Mesendoderm (in vitro differentiated cells): Measurements from ENCODE around the gene CENPS.

Experiments
- DNase-seq: peaks from one replicate; pipeline ENCODE4 v3.0.0; 2013
- H2AK5ac ChIP-seq: 2 replicates; pipeline ENCODE4 v1.6.1; 2013; ENCODE audit warnings: low read length, inconsistent platforms
- H2BK120ac ChIP-seq: 2 replicates; pipeline ENCODE4 v1.6.1; 2013; ENCODE audit warnings: low read depth, mild to moderate bottlenecking, low read length, moderate library complexity, mixed read lengths
- H2BK15ac ChIP-seq: replicated peaks from 2 replicates; pipeline ENCODE4 v1.6.1; 2013; ENCODE audit warnings: low read depth, mild to moderate bottlenecking, moderate library complexity
- H2BK5ac ChIP-seq: 2 replicates; pipeline ENCODE4 v1.6.1; 2013; ENCODE audit warnings: low read length, inconsistent platforms
- H3K18ac ChIP-seq: 2 replicates; pipeline ENCODE4 v1.6.1; 2013; ENCODE audit warnings: mild to moderate bottlenecking, low read length, mixed read lengths
- H3K23ac ChIP-seq: one replicate; pipeline ENCODE4 v1.6.1; 2013; ENCODE audit warnings: low read length
- H3K27ac ChIP-seq: 2 replicates; pipeline ENCODE4 v1.5.1; 2013; ENCODE audit warnings: low read depth, mild to moderate bottlenecking, inconsistent platforms, low read length, moderate library complexity
- H3K27me3 ChIP-seq: 2 replicates; pipeline ENCODE4 v1.6.1; 2013; ENCODE audit warnings: low read length, control low read depth, mild to moderate bottlenecking, inconsistent platforms; ENCODE audit not compliant: insufficient read depth, poor library complexity
- H3K36me3 ChIP-seq: 2 replicates; pipeline ENCODE4 v1.6.1; 2013; ENCODE audit warnings: low read length, inconsistent platforms; ENCODE audit not compliant: control insufficient read depth, insufficient read depth
- H3K4ac ChIP-seq: one replicate; pipeline ENCODE4 v1.6.1; 2013; ENCODE audit warnings: low read depth, mild to moderate bottlenecking, low read length, moderate library complexity
- H3K4me1 ChIP-seq: 2 replicates; pipeline ENCODE4 v1.6.1; 2013; ENCODE audit warnings: low read depth, low read length, inconsistent platforms; ENCODE audit not compliant: control insufficient read depth
- H3K4me2 ChIP-seq: 2 replicates; pipeline ENCODE4 v1.6.1; 2013; ENCODE audit warnings: low read length
- H3K4me3 ChIP-seq: 2 replicates; pipeline ENCODE4 v1.5.1; 2013; ENCODE audit warnings: mild to moderate bottlenecking, low read length
- H3K56ac ChIP-seq: one replicate; pipeline ENCODE4 v1.6.1; 2013; ENCODE audit warnings: low read length
- H3K79me1 ChIP-seq: 2 replicates; pipeline ENCODE4 v1.6.1; 2013; ENCODE audit warnings: low read length, inconsistent platforms
- H3K79me2 ChIP-seq: 2 replicates; pipeline ENCODE4 v1.6.1; 2013; ENCODE audit warnings: mild to moderate bottlenecking, low read length; ENCODE audit not compliant: control insufficient read depth, insufficient read depth
- H3K9ac ChIP-seq: 2 replicates; pipeline ENCODE4 v1.6.1; 2013; ENCODE audit warnings: low read length, inconsistent platforms
- H4K5ac ChIP-seq: one replicate; pipeline ENCODE4 v1.6.1; 2013; ENCODE audit warnings: low read length
- H4K8ac ChIP-seq: one replicate; pipeline ENCODE4 v1.6.1; 2013; ENCODE audit warnings: low read depth, mild to moderate bottlenecking, control low read depth, low read length, moderate library complexity
- WGBS: extraction: QIAGEN DNeasy Blood & Tissue Kit; methylation state at CpG from one replicate; pipeline ENCODE4 v1.1.7; 2013; ENCODE audit warnings: low lambda C conversion rate, missing lambda C conversion rate; ENCODE audit not compliant: insufficient coverage; ENCODE audit errors: extremely low coverage; 5-methylcytosine and 5-hydroxymethylcytosine counted together

Gene CENPS

DNA sequence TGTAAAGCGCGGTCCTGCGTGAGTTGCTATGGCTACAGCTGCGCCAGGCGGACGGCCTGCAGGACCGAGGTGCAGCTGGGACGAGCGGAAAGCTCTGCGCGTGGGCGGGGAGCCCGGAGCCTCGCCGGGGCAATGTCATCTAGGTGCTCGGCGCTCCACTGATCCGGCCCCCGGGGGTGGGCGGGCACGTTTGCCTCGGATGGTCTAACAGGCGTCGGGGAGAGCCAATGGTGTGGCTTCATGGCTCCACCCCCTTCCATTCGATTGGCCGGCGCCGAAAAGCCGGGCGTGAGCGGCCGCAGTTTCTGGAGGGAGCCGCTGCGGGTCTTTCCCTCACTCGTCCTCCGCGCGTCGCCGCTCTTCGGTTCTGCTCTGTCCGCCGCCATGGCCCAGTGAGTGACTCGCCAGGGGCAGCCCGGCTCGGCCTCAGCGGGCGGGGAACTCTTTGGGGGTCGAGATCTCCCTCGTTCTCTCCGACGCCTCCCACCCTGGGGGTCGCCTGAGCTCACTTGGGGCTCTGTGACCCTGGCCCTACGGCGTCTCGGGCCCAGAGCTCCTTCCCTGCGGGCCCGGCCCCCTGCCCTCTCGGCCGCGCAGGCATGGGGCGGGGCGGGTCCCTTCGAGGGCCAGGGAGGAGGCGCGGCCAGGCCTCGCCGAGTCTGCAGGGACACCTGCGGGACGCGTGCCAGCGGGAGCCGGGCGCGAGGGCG is 31.3 kb upstream of the CENPS start, which contains the start of gene PGD:
TSS of gene PGD (plus strand) at position 331 of the 710 bp plus-strand sequence. CDS start at position 385, 54 bp downstream.
- Histone ChIP-seq H3K23ac (peak within 1 kb of the TSS; percentile 95), H3K9ac (peak within 1 kb of the TSS; percentile 96), H3K4me1 (no peaks in the 10 kb centered on the region), H3K27me3 (no peaks in the 10 kb centered on the region), H3K4ac (peak within 1 kb of the TSS; percentile 28), H4K5ac (no peak within 1 kb of the TSS), H2BK5ac (peak within 1 kb of the TSS; percentile 91), H4K8ac (no peak within 1 kb of the TSS), H3K36me3 (peaks cover 6% of the 10 kb centered on the region), H3K79me1 (peaks cover 2% of the 10 kb centered on the region), H2AK5ac (peak within 1 kb of the TSS; percentile 16), H3K79me2 (peaks cover 17% of the 10 kb centered on the region), H3K56ac (peak within 1 kb of the TSS; percentile 98), H3K4me2 (peak within 1 kb of the TSS; percentile 96), H3K18ac (peak within 1 kb of the TSS; percentile 47), H3K4me3 (peak within 1 kb of the TSS; percentile 95), H2BK120ac (no peak within 1 kb of the TSS), H2BK15ac (no peak within 1 kb of the TSS), H3K27ac (peak within 1 kb of the TSS; percentile 91)
- WGBS, result no CpG with 5 or more reads among the region's 76 CpGs
- DNase-seq, result peak; percentile 99

DNA sequence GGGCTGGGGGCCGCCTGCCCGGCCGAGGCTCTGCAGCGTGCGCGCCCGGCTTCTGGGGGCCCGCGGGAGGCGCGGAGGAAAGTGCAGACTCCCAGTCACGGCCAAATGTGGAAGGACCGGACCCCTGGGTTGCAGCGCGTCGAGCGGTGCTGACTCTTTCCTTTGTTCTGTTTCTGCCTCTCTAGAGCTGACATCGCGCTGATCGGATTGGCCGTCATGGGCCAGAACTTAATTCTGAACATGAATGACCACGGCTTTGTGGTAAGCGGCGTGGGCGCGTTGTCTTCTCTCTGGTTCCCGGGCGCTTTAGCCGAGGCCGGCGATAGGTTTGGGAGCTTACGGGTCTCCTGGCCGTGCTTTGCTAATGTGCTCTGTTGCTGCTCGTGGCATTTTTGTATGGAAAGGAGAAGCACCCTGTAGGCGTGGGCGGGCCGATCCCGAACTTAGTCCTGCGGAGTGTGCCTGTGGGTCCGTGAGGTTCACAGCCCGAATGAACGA is 30.7 kb upstream of the CENPS start:
- Histone ChIP-seq H2BK120ac (no peak overlapping the region), H3K9ac (peak overlapping the region; percentile 96), H3K4me3 (peak overlapping the region; percentile 95), H3K79me2 (peaks cover 17% of the 10 kb centered on the region), H2BK15ac (no peak overlapping the region), H3K56ac (peak overlapping the region; percentile 98), H3K4ac (no peak overlapping the region), H3K4me1 (no peaks in the 10 kb centered on the region), H3K79me1 (peaks cover 2% of the 10 kb centered on the region), H2BK5ac (no peak overlapping the region), H3K4me2 (peak overlapping the region; percentile 62), H3K23ac (no peak overlapping the region), H3K36me3 (peaks cover 7% of the 10 kb centered on the region), H2AK5ac (no peak overlapping the region), H3K27ac (peak overlapping the region; percentile 91), H3K18ac (peak overlapping the region; percentile 47), H4K5ac (no peak overlapping the region), H3K27me3 (no peaks in the 10 kb centered on the region), H4K8ac (no peak overlapping the region)
- WGBS, result no CpG with 5 or more reads among the region's 42 CpGs
- DNase-seq, result no peak

GRCh38 chr1:10400013-10400412 is 30.2 kb upstream of the CENPS start:
- Histone ChIP-seq H3K4me3 (peak overlapping the region; percentile 95), H3K36me3 (peaks cover 11% of the 10 kb centered on the region), H3K4ac (no peak overlapping the region), H3K79me2 (peaks cover 17% of the 10 kb centered on the region), H2BK5ac (no peak overlapping the region), H3K27ac (no peak overlapping the region), H4K8ac (no peak overlapping the region), H2BK15ac (no peak overlapping the region), H3K27me3 (no peaks in the 10 kb centered on the region), H2AK5ac (peak overlapping the region; percentile 16), H2BK120ac (no peak overlapping the region), H3K56ac (peak overlapping the region; percentile 98), H3K4me2 (peak overlapping the region; percentile 62), H3K18ac (no peak overlapping the region), H3K23ac (no peak overlapping the region), H3K9ac (peak overlapping the region; percentile 96), H4K5ac (no peak overlapping the region), H3K79me1 (peaks cover 2% of the 10 kb centered on the region), H3K4me1 (no peaks in the 10 kb centered on the region)
- WGBS, result no CpG with 5 or more reads among the region's 8 CpGs
- DNase-seq, result no peak

DNA sequence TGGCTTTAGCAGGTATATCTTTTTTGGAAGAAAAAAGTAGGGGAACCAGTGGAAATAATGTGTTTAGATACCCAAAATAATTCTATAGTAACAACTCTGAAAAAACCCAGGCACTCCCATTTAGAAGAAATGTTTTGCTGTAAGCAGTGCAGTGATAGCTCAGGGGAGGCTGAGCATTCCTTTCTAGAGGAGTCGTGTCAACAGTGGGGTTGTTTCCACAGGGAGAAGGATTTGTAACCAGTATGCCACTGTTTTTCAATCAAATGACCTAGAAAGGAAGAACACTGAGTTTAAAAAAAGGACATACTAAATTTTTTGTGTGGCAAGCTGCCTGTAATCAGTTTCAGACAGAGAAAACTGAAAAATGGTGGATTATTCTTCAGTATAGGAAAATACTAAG is 29.0 kb upstream of the CENPS start:
- Histone ChIP-seq H3K9ac (no peak overlapping the region), H3K4ac (no peak overlapping the region), H3K23ac (no peak overlapping the region), H3K4me1 (no peaks in the 10 kb centered on the region), H4K5ac (no peak overlapping the region), H2BK5ac (no peak overlapping the region), H2AK5ac (no peak overlapping the region), H3K4me2 (no peak overlapping the region), H4K8ac (no peak overlapping the region), H3K36me3 (peaks cover 15% of the 10 kb centered on the region), H3K18ac (no peak overlapping the region), H3K27ac (no peak overlapping the region), H3K79me1 (peaks cover 2% of the 10 kb centered on the region), H3K56ac (no peak overlapping the region), H3K79me2 (peaks cover 17% of the 10 kb centered on the region), H3K4me3 (no peak overlapping the region), H2BK15ac (no peak overlapping the region), H3K27me3 (no peaks in the 10 kb centered on the region), H2BK120ac (no peak overlapping the region)
- peak; percentile 45 for DNase-seq
- WGBS, result no CpG with 5 or more reads among the region's 1 CpG

DNA sequence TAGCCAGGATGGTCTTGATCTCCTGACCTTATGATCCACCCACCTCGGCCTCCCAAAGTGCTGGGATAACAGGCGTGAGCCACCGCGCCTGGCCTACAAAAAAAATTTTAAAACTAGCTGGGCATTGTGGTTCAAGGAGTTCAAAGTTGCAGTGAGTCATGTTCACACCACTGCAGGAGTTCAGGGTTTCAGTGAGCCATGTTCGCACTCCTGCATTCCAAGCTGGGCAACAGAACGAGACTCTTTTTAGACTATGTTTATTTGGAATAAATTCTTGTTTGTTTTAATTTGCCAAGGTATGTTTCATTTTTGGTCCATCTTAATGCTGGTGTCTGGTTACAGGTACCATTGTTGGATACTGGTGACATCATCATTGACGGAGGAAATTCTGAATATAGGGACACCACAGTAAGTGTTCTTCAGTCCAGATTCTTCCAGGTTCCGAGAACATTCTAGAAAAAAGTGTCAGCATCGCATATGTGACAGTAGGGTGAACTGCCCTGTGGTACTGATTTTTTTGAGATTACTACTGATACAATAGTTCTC is 27.4 kb upstream of the CENPS start:
- H3K23ac ChIP-seq, result no peak overlapping the region
- H3K4me2 ChIP-seq, result no peak overlapping the region
- DNase-seq, result no peak
- H2AK5ac ChIP-seq, result no peak overlapping the region
- no peak overlapping the region for H3K9ac ChIP-seq
- no peak overlapping the region for H3K56ac ChIP-seq
- H3K4me3 ChIP-seq, result no peak overlapping the region
- H3K27me3 ChIP-seq, result no peaks in the 10 kb centered on the region
- H2BK120ac ChIP-seq, result no peak overlapping the region
- H3K4ac ChIP-seq, result no peak overlapping the region
- peaks cover 17% of the 10 kb centered on the region for H3K79me2 ChIP-seq
- no peak overlapping the region for H2BK15ac ChIP-seq
- WGBS, result no CpG with 5 or more reads among the region's 9 CpGs
- peaks cover 21% of the 10 kb centered on the region for H3K36me3 ChIP-seq
- no peak overlapping the region for H2BK5ac ChIP-seq
- H3K4me1 ChIP-seq, result no peaks in the 10 kb centered on the region
- H3K27ac ChIP-seq, result no peak overlapping the region
- H3K18ac ChIP-seq, result no peak overlapping the region
- H4K5ac ChIP-seq, result no peak overlapping the region
- no peak overlapping the region for H4K8ac ChIP-seq
- peaks cover 2% of the 10 kb centered on the region for H3K79me1 ChIP-seq
